IPS-18c (cell line): ENCODE results near the gene C20orf204.
"Not testable (repeated sequence)": the region's sequence is repeated elsewhere in the genome, so short reads cannot be mapped to it uniquely, and the experiment has no call there.

Experiments used
- H3K4me3 ChIP-seq: 2 replicates; pipeline ENCODE4 v1.7.0; 2013; ENCODE audit warnings: low read depth, mild to moderate bottlenecking, low read length, moderate library complexity; ENCODE audit not compliant: insufficient read depth
- H3K9me3 ChIP-seq: one replicate; pipeline ENCODE4 v1.6.1; 2013; ENCODE audit warnings: mild to moderate bottlenecking, low read length, moderate library complexity; ENCODE audit not compliant: control insufficient read depth, insufficient read depth

Gene C20orf204, protein sequence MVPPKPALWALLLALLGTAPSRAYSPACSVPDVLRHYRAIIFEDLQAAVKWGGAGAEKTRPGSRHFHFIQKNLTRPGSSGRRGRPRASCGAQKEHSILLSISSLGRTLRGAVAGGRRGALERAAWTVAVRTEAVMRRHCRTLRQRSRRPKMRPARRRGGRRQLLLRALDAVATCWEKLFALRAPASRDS

DNA sequence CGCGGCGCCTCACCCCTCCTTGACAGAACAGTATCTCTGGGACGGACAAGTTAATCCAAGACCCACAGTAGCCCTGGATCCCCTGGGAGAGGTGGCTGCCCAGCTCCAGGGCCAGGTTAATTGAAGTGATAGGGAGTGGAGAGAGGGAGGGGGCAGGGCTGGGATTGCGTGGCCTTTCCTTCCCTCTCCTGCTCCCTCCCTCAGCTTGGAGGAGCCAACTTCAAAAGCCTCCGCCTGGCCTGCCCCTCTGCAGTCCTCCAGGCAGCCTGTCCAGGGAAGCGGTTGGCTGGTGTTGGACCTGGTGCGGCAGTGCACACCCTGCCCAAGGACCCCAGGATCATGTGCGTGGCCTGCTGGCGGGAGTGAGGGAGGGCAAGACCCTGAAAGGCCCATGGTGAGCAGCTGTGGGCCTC is at the start of gene C20orf204:
Gene C20orf204, plus strand, starts transcription at position 250 of the 413 bp plus-strand sequence. Its CDS starts 142 bp downstream, at position 392.
- no peak within 1 kb of the TSS for H3K4me3 ChIP-seq
- no peaks in the 10 kb centered on the region for H3K9me3 ChIP-seq

DNA sequence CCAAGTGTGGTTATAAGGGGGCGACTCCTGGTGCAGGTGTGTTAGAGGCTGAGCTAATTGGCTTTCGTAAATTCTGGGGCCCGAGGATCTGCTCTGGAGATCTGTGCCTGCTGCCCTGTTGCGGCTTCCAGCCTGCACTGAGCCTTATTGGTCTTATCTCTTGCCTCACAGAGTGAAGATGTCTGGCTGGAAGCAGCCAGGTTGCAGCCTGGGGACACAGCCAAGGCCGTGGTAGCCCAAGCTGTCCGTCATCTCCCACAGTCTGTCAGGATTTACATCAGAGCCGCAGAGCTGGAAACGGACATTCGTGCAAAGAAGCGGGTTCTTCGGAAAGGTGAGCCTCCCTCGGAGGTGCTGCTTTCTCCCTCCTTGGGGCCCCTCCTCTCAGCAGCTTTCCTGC is 35.1 kb upstream of the C20orf204 start:
- H3K9me3 ChIP-seq, result no peaks in the 10 kb centered on the region
- no peak overlapping the region for H3K4me3 ChIP-seq

- Histone ChIP-seq H3K9me3 (no peaks in the 10 kb centered on the region), H3K4me3 (no peak overlapping the region)
Observed at GRCh38 chr20:64001607-64002011, 34.4 kb upstream of the C20orf204 start.

DNA sequence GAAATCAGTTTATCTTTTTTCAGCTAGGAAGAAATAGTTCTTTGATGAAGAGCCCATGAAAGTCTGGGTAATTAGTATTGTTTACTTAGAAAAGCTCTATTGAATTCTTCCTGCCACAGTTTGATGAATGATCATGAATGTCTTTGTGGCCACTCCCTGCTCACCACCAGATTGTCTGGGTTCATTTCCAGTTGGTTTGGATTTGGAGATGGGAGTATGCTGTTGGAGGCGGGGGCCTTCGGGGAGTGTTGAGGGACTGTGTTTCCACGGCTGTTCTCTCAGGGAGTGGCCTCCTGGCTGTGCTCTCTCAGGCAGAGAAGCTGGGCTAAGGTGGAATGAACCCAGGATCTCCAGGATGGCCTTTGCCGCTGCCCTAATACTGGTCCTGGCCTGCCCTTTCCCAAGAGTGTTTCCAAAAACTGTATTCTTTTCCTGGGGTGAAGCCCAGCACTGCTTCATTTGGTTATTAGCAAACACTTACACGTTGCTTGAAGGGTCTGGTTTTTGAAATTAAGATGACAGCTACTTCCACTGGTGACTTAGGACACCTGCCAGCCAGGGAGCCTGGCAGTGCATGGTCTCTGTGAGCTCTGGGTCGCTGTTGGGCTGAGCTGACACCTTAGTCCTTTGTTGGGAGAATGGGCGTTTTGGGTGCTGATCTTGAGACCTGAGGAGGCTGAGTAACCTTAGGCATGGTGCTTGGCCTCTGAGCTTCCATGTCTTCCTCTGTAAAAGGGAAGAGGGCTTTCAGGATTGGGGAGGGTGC is 31.8 kb upstream of the C20orf204 start:
- no peaks in the 10 kb centered on the region for H3K9me3 ChIP-seq
- H3K4me3 ChIP-seq, result no peak overlapping the region

DNA sequence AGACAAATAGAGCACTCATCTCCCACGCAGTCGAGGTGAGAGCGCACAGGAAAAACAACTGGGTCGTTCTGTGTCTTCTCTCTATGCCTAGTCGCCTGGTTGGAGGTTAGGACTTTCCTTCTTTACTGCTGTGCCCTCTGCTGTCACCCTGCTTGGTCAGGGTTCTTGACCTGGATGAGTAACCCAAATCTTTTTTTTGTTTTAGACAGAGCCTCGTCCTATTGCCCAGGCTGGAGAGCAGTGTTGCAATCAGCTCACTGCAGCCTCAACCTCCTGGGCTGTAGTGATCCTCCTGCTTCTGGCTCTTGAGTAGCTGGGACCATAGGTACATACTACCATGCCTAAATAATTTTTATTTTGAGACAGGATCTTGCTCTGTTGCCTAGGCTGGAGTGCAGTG is 30.6 kb upstream of the C20orf204 start:
- no peak overlapping the region for H3K4me3 ChIP-seq
- no peaks in the 10 kb centered on the region for H3K9me3 ChIP-seq

DNA sequence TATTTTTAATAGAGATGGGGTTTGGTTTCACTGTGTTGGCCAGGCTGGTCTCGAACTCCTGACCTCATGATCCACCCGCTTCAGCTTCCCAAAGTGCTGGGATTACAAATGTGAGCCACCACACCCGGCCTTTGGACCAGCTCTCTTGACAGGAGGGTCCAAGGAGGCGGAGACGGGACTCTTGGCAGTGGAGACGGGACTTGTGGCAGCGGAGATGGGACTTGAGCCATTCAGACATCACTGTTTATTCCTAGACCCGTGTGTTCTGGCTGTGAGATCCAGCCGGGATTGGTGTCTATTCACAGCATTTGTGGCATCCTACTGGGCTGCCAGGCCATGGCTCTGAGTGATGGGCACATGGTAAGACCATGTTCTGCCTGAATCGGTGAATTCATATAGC is 29.5 kb upstream of the C20orf204 start:
- H3K4me3 ChIP-seq, result no peak overlapping the region

DNA sequence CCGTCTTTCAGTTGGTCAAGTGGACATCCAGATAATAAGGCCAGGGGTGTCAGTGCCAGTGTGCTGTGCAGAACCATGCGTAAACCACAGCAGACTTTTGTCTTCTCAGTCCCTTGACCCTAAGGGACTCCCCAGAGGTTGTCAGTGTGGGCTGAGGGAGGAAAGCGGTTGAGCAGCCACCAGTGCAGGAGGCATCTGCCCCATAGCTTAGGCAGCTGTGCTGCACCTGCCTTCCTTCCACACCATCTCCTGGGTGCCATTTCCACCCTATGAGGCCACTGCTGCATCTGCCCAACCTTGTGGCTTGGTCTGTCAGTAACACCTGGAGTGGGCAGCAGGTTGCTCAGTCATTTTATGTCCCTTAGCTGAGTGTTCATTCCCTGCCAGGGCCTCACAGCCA is 29.1 kb upstream of the C20orf204 start:
- H3K9me3 ChIP-seq, result no peaks in the 10 kb centered on the region
- no peak overlapping the region for H3K4me3 ChIP-seq

More for the DNA sequence above, 29.5 kb upstream of the C20orf204 start:
- H3K9me3 ChIP-seq, result no peaks in the 10 kb centered on the region

- H3K4me3 ChIP-seq, result no peak overlapping the region
- H3K9me3 ChIP-seq, result no peaks in the 10 kb centered on the region
Observed at GRCh38 chr20:64009811-64010387, 26.1 kb upstream of the C20orf204 start.

DNA sequence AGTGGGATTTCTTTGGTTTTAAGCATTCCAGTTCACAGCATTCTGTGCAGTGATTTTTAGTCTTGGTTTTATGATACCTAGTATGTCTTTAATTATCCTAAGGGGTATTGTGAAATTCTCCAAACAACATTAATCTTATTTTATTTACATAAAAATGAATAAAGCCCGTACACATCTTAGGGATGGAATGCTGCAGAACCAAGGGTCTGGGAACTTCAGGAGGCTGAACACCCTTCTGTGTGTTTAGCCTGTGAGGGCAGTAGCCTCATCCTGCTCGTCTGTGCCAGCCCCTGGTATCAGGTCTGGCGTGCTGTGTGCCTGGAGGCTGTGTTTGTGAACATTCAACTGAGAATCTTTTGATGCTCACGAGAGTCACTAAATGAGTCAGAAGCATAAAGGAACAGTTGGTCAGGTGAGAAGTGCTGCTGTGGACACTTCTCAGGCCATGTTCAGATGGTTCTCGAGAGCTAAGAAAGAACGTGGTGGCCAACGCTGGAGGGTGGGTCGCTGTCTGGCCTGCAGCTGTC is 25.2 kb upstream of the C20orf204 start:
- Histone ChIP-seq H3K4me3 (no peak overlapping the region), H3K9me3 (no peaks in the 10 kb centered on the region)

- no peaks in the 10 kb centered on the region for H3K9me3 ChIP-seq
- H3K4me3 ChIP-seq, result no peak overlapping the region
Observed at GRCh38 chr20:64011366-64011779, 24.6 kb upstream of the C20orf204 start.

- not testable (repeated sequence) for H3K4me3 ChIP-seq, H3K9me3 ChIP-seq
Observed at GRCh38 chr20:64012385-64013154, 23.4 kb upstream of the C20orf204 start.

- Histone ChIP-seq H3K4me3 (no peak overlapping the region), H3K9me3 (no peaks in the 10 kb centered on the region)
Observed at GRCh38 chr20:64015635-64016034, 20.3 kb upstream of the C20orf204 start.

DNA sequence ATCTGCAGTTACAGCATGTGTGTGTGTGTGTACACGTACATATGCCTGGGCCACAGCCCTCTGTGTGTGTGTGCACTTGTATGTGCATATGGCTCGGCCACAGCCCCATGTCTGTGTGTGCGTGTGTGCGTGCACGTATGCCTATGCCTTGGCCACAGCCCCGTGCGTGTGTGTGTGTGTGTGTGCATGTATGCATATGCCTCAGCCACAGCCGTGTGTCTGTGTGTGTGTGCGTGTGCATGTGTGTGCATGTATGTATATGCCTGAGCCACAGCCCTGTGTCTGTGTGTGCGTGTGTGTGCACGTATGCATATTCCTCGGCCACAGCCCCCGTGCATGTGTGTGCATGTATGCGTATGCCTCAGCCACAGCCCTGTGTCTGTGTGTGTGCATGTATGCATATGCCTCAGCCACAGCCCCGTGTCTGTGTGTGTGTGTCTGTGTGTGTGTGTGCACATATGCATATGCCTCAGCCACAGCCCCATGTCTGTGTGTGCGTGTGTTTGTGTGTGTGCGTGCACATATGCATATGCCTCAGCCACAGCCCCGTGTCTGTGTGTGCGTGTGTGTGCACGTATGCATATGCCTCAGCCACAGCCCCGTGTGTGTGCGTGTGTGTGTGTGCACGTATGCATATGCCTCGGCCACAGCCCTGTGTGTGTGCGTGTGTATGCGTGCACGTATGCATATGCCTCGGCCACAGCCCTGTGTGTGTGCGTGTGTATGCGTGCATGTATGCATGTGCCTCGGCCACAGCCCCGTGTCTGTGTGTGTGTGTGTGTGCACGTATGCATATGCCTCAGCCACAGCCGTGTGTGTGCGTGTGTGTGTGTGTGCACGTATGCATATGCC is 14.6 kb upstream of the C20orf204 start:
- Histone ChIP-seq H3K4me3 (no peak overlapping the region), H3K9me3 (no peaks in the 10 kb centered on the region)

DNA sequence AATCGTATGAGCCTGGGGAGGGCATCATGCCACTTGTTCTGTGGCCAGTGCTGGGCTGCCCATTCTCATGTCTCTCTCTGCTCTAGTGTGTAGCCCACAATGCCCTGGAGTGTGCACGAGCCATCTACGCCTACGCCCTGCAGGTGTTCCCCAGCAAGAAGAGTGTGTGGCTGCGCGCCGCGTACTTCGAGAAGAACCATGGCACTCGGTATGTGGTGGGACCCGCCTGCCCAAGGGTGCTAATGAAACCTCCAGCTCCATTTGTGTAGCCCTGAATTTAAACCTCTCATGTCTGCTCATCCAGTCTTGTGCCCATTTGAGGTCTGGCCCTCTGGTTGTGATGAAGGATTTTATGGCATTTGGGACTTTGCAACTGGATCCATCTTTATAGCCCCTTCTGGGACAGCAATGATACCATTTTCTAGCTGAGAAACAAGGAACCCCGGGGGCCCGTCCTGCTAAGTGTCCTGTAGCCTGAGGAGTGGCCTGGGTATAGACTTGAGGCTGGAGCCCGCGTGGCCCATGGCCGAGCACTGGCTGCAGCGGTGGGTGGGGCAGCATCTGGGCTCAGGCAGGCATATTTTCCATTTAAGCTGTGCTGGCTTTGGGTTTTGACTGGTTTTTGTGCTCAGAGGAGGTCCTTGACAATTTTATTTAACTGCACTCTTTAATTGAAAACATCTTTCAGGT is 13.2 kb upstream of the C20orf204 start:
- Histone ChIP-seq H3K9me3 (no peaks in the 10 kb centered on the region), H3K4me3 (no peak overlapping the region)

- no peak overlapping the region for H3K4me3 ChIP-seq
- H3K9me3 ChIP-seq, result no peaks in the 10 kb centered on the region
Observed at GRCh38 chr20:64023361-64024140, 12.4 kb upstream of the C20orf204 start.
